Esophagus (tissue), 2 donors: Measurements from ENCODE around the gene PCDHGB2. TPM values are rescaled to one million over a fixed set of nuclear protein-coding genes. Genes with fewer than 3 reads are reported as not detected.
"Not testable (repeated sequence)": the region's sequence is repeated elsewhere in the genome, so short reads cannot be mapped to it uniquely, and the experiment has no call there.

Experiments
- H3K27ac ChIP-seq, 2 donors: one replicate each; pipeline ENCODE4 v1.5.1; 2013; ENCODE audit warnings: low read depth in 2 of 2, mild to moderate bottlenecking in 2 of 2, inconsistent platforms in 1 of 2, low read length in 1 of 2, moderate library complexity in 1 of 2
- H3K27me3 ChIP-seq, 2 donors: one replicate each; pipeline ENCODE4 v1.6.1; 2013; ENCODE audit warnings: low read length in 2 of 2, control low read depth in 1 of 2, mild to moderate bottlenecking in 1 of 2; ENCODE audit not compliant: insufficient read depth in 2 of 2, control insufficient read depth in 1 of 2
- H3K36me3 ChIP-seq, 2 donors: one replicate each; pipeline ENCODE4 v1.6.1; 2013; ENCODE audit warnings: low read length in 1 of 2; ENCODE audit not compliant: control insufficient read depth in 2 of 2, insufficient read depth in 2 of 2
- H3K4me1 ChIP-seq, 2 donors: one replicate each; pipeline ENCODE4 v1.6.1; 2013; ENCODE audit warnings: low read length in 1 of 2; ENCODE audit not compliant: control insufficient read depth in 2 of 2, insufficient read depth in 2 of 2
- H3K4me3 ChIP-seq, 2 donors: one replicate each; pipeline ENCODE4 v1.5.1; 2013; ENCODE audit warnings: low read length in 2 of 2, mild to moderate bottlenecking in 2 of 2, low read depth in 1 of 2, moderate library complexity in 1 of 2
- H3K9me3 ChIP-seq, 2 donors: one replicate each; pipeline ENCODE4 v1.6.1; 2013; ENCODE audit warnings: mild to moderate bottlenecking in 2 of 2, low read depth in 1 of 2, low read length in 1 of 2, moderate library complexity in 1 of 2; ENCODE audit not compliant: control insufficient read depth in 2 of 2, insufficient read depth in 1 of 2
- WGBS, 2 donors: extraction: QIAGEN DNeasy Blood & Tissue Kit; methylation state at CpG; one replicate each; pipeline ENCODE4 v1.1.7; 2013; 5-methylcytosine and 5-hydroxymethylcytosine counted together
- polyA plus RNA-seq, 2 donors: library from polyadenylated mRNA; stranded (reverse); fragments of 200-250 nt; gene quantifications; one replicate each; pipeline ENCODE4 v1.2.3, GENCODE V29; 2013
- donor health status: healthy with polysubstance abuse.
- donor health status: Bipolar disorder and iron deficiency.

PCDHGB2 gene
- polyA plus RNA-seq, 2 donors, result 0.20 to 0.39 TPM

- peak overlapping the region in 1 of 2 donors; percentile 7 for H3K4me3 ChIP-seq
- peaks cover 24 to 29% of the 10 kb centered on the region in 2 donors for H3K9me3 ChIP-seq
- no peak overlapping the region for H3K27ac ChIP-seq
- peaks cover 0 to 4% of the 10 kb centered on the region in 2 donors for H3K4me1 ChIP-seq
- WGBS, 2 donors, result 40 to 42% methylated on average over 21 of the region's 21 CpGs
- no peaks in the 10 kb centered on the region for H3K27me3 ChIP-seq
- no peaks in the 10 kb centered on the region for H3K36me3 ChIP-seq
These were observed 23.6 kb downstream of the PCDHGB2 start for GRCh38 chr5:141383345-141383744.

GRCh38 chr5:141384471-141385267 lies 24.9 kb downstream of the PCDHGB2 start:
- no peaks in the 10 kb centered on the region for H3K36me3 ChIP-seq
- no peak overlapping the region for H3K4me3 ChIP-seq
- WGBS, 2 donors, result 46 to 51% methylated on average over 43 of the region's 43 CpGs
- no peak overlapping the region for H3K27ac ChIP-seq
- H3K9me3 ChIP-seq, result peaks cover 34 to 43% of the 10 kb centered on the region in 2 donors
- peaks cover 0 to 4% of the 10 kb centered on the region in 2 donors for H3K4me1 ChIP-seq
- no peaks in the 10 kb centered on the region for H3K27me3 ChIP-seq

DNA sequence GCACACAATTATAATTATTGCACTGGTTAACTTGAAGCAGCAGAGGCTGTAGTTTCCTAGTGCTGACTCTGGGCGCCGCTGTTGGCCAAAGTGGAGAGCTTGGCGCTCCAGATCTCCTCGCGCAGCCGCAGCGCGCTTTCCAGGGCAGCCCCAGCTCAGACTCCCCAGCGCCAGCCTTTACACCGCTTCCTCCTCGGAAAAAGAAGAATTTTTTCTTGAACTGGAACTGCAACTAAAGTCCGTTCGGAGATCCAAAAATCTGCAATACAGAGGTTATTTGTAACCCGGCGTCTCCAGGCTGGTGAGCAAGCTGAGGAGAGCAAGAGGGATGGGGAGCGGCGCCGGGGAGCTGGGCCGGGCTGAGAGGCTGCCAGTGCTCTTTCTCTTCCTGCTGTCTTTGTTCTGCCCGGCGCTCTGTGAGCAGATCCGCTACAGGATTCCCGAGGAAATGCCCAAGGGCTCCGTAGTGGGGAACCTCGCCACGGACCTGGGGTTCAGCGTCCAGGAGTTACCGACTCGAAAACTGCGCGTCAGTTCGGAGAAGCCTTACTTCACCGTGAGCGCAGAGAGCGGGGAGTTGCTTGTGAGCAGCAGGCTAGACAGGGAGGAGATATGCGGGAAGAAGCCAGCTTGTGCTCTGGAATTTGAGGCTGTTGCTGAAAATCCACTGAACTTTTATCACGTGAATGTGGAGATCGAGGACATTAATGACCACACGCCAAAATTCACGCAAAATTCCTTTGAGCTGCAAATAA lies 27.9 kb downstream of the PCDHGB2 start, which contains the start of gene PCDHGB4:
TSS of gene PCDHGB4 (plus strand) at position 142 of the 755 bp plus-strand sequence. CDS start at position 329, 187 bp downstream.
- WGBS, 2 donors, result 14 to 23% methylated on average over 21 to 22 of the region's 40 CpGs
- not testable (repeated sequence) for H3K27ac ChIP-seq, H3K4me3 ChIP-seq, H3K36me3 ChIP-seq, H3K27me3 ChIP-seq, H3K4me1 ChIP-seq
- peaks cover 34 to 45% of the 10 kb centered on the region in 2 donors for H3K9me3 ChIP-seq

GRCh38 chr5:141388661-141389060 lies 28.9 kb downstream of the PCDHGB2 start:
- Histone ChIP-seq H3K27me3 (peaks cover 0 to 5% of the 10 kb centered on the region in 2 donors), H3K9me3 (peaks cover 34 to 45% of the 10 kb centered on the region in 2 donors), H3K36me3 (no peaks in the 10 kb centered on the region), H3K4me1 (peaks cover 0 to 4% of the 10 kb centered on the region in 2 donors), H3K27ac (no peak overlapping the region), H3K4me3 (no peak overlapping the region)
- WGBS, 2 donors, result 43 to 44% methylated on average over 10 of the region's 10 CpGs

- peaks cover 0 to 3% of the 10 kb centered on the region in 2 donors for H3K4me1 ChIP-seq
- no peak overlapping the region for H3K4me3 ChIP-seq
- WGBS, 2 donors, result 42 to 45% methylated on average over 77 of the region's 77 CpGs
- H3K27ac ChIP-seq, result no peak overlapping the region
- H3K36me3 ChIP-seq, result no peaks in the 10 kb centered on the region
- peaks cover 0 to 5% of the 10 kb centered on the region in 2 donors for H3K27me3 ChIP-seq
- peaks cover 34 to 46% of the 10 kb centered on the region in 2 donors for H3K9me3 ChIP-seq
These were observed 29.6 kb downstream of the PCDHGB2 start for GRCh38 chr5:141389153-141390042.

GRCh38 chr5:141392429-141393198 lies 32.8 kb downstream of the PCDHGB2 start, which contains the start of gene PCDHGA8:
Gene PCDHGA8 (plus strand): TSS chr5:141392633. CDS start chr5:141392814, 181 bp downstream.
- H3K36me3 ChIP-seq, result no peaks in the 10 kb centered on the region
- WGBS, 2 donors, result 25 to 30% methylated on average over 38 of the region's 38 CpGs
- H3K27me3 ChIP-seq, result peaks cover 0 to 5% of the 10 kb centered on the region in 2 donors
- peaks cover 33 to 42% of the 10 kb centered on the region in 2 donors for H3K9me3 ChIP-seq
- H3K27ac ChIP-seq, result no peak within 1 kb of the TSS
- no peaks in the 10 kb centered on the region for H3K4me1 ChIP-seq
- H3K4me3 ChIP-seq, result no peak within 1 kb of the TSS

DNA sequence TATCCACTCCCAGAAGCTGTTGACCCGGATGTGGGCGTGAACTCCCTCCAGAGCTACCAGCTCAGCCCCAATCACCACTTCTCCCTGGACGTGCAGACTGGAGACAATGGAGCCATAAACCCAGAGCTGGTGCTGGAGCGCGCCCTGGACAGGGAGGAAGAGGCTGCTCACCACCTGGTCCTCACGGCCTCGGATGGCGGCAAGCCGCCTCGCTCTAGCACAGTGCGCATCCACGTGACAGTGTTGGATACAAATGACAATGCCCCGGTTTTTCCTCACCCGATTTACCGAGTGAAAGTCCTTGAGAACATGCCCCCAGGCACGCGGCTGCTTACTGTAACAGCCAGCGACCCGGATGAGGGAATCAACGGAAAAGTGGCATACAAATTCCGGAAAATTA lies 33.5 kb downstream of the PCDHGB2 start:
- H3K9me3 ChIP-seq, result peaks cover 36 to 44% of the 10 kb centered on the region in 2 donors
- H3K27me3 ChIP-seq, result peaks cover 0 to 5% of the 10 kb centered on the region in 2 donors
- H3K4me3 ChIP-seq, result no peak overlapping the region
- H3K27ac ChIP-seq, result no peak overlapping the region
- no peaks in the 10 kb centered on the region for H3K36me3 ChIP-seq
- no peaks in the 10 kb centered on the region for H3K4me1 ChIP-seq
- WGBS, 2 donors, result 36% methylated on average over 21 of the region's 21 CpGs

GRCh38 chr5:141394401-141395187 lies 34.8 kb downstream of the PCDHGB2 start:
- not testable (repeated sequence) for H3K27ac ChIP-seq, H3K27me3 ChIP-seq, H3K4me1 ChIP-seq, H3K4me3 ChIP-seq, H3K36me3 ChIP-seq
- 42% methylated on average over 41 to 46 of the region's 53 CpGs for WGBS, 2 donors
- peaks cover 30 to 39% of the 10 kb centered on the region in 2 donors for H3K9me3 ChIP-seq
